HUES48 (cell line): Measurements from ENCODE around the gene CASP5.
"Not testable (repeated sequence)": the region's sequence is repeated elsewhere in the genome, so short reads cannot be mapped to it uniquely, and the experiment has no call there.

Experiments used
- H3K27ac ChIP-seq: one replicate; pipeline ENCODE4 v1.7.0; 2013; ENCODE audit warnings: low read depth, low read length, inconsistent platforms
- H3K27me3 ChIP-seq: 2 replicates; pipeline ENCODE4 v1.6.1; 2013; ENCODE audit warnings: mild to moderate bottlenecking, low read length; ENCODE audit not compliant: control insufficient read depth, insufficient read depth
- H3K36me3 ChIP-seq: 2 replicates; pipeline ENCODE4 v1.6.1; 2013; ENCODE audit warnings: low read length; ENCODE audit not compliant: control insufficient read depth, insufficient read depth
- H3K4me1 ChIP-seq: 2 replicates; pipeline ENCODE4 v1.6.1; 2013; ENCODE audit warnings: mild to moderate bottlenecking, low read length; ENCODE audit not compliant: control insufficient read depth, insufficient read depth
- H3K4me3 ChIP-seq: 2 replicates; pipeline ENCODE4 v1.5.1; 2013; ENCODE audit warnings: mild to moderate bottlenecking, low read depth, low read length
- H3K9ac ChIP-seq: 2 replicates; pipeline ENCODE4 v1.6.1; 2013; ENCODE audit warnings: mild to moderate bottlenecking, low read depth, low read length, moderate library complexity
- H3K9me3 ChIP-seq: 2 replicates; pipeline ENCODE4 v1.6.1; 2013; ENCODE audit warnings: low read length; ENCODE audit not compliant: control insufficient read depth, insufficient read depth

The CASP5 gene

DNA sequence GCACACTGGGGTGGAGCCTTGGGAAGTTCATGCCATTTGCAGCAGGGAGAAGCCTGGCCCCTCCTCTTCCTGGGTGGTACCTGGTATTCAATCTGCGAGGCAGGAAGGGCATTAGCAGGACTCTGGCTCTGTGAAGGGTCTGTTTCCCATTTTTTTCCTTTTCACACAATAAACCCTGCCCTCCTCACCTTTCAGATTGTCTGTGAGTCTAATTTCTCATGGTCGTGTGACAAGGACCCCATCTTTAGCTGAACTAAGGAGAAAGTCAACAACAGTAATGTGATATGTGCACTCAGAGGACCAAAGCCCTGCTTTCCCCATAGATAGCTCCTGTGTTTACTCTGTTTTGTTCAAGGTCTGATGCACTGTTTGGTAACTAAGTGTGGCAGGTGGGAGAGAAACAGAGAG is 28.0 kb downstream of the CASP5 start:
- Histone ChIP-seq H3K9ac (no peak overlapping the region), H3K4me3 (no peak overlapping the region), H3K4me1 (no peaks in the 10 kb centered on the region), H3K36me3 (no peaks in the 10 kb centered on the region), H3K9me3 (no peaks in the 10 kb centered on the region), H3K27me3 (no peaks in the 10 kb centered on the region), H3K27ac (no peak overlapping the region)

GRCh38 chr11:104992781-104993180 is 30.2 kb downstream of the CASP5 start:
- Histone ChIP-seq H3K9me3 (no peaks in the 10 kb centered on the region; the same call in 1 of the 2 replicates), H3K36me3 (no peaks in the 10 kb centered on the region), H3K9ac (no peak overlapping the region), H3K27ac (no peak overlapping the region), H3K4me3 (no peak overlapping the region), H3K4me1 (no peaks in the 10 kb centered on the region), H3K27me3 (no peaks in the 10 kb centered on the region)

DNA sequence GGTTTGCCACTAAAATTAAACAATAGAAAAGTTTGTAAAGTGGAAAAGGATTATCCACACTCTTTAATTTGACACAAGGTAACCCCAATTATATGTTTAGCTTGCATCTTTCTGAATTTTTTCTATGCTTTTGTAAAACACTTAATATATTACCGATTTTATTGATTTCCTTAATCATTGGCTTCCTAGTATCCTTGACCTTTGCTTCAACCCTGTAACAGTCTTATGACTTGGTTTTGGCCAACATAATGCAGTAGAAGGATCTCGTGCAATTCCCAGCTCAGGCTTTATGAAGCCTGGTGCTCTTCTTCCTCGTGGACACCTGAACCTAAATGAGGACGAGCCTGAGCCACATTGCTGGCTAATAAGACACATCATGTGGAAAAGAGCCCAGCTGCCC is 31.0 kb downstream of the CASP5 start:
- Histone ChIP-seq H3K4me1 (no peaks in the 10 kb centered on the region), H3K27ac (no peak overlapping the region), H3K27me3 (no peaks in the 10 kb centered on the region), H3K4me3 (no peak overlapping the region), H3K9me3 (no peaks in the 10 kb centered on the region; the same call in 1 of the 2 replicates), H3K36me3 (no peaks in the 10 kb centered on the region), H3K9ac (no peak overlapping the region)

GRCh38 chr11:104984808-104985207 is 38.2 kb downstream of the CASP5 start:
- Histone ChIP-seq H3K4me3 (no peak overlapping the region), H3K4me1 (no peaks in the 10 kb centered on the region), H3K27ac (no peak overlapping the region), H3K27me3 (no peaks in the 10 kb centered on the region), H3K9me3 (no peaks in the 10 kb centered on the region; the same call in 1 of the 2 replicates), H3K9ac (no peak overlapping the region), H3K36me3 (no peaks in the 10 kb centered on the region)

- H3K4me3 ChIP-seq: no peak overlapping the region
- no peak overlapping the region for H3K27ac ChIP-seq
- H3K27me3 ChIP-seq: no peaks in the 10 kb centered on the region
Observed at GRCh38 chr11:104979839-104980238, 43.1 kb downstream of the CASP5 start.

DNA sequence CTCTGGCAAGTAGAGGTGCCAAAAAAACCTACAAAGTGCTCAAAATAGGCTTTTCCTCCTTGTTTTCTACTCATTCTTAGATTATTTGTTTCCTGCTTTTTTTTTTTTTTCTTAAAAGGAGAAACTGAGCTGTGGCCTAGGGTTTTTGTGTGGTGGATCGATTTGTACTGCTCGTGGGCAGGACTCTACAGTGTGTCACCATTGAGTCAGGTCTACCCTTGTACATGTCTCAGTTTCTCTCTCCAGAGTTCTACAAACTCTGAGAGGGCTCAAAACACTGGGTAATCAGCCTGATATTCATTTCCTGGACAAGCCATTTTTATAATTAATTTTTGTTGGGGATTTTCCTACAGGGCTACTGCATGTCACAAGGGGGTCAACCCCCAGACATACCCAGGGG is 49.4 kb downstream of the CASP5 start:
- no peak overlapping the region for H3K4me3 ChIP-seq
- no peaks in the 10 kb centered on the region for H3K27me3 ChIP-seq
- peaks cover 7% of the 10 kb centered on the region; the same call in 1 of the 2 replicates for H3K4me1 ChIP-seq
- H3K36me3 ChIP-seq: no peaks in the 10 kb centered on the region
- H3K9ac ChIP-seq: no peak overlapping the region
- peaks cover 19% of the 10 kb centered on the region for H3K9me3 ChIP-seq
- H3K27ac ChIP-seq: no peak overlapping the region

More at GRCh38 chr11:104979839-104980238, 43.1 kb downstream of the CASP5 start:
- no peaks in the 10 kb centered on the region for H3K9me3 ChIP-seq
- H3K36me3 ChIP-seq: no peaks in the 10 kb centered on the region
- no peaks in the 10 kb centered on the region for H3K4me1 ChIP-seq
- no peak overlapping the region for H3K9ac ChIP-seq

GRCh38 chr11:104972924-104973323 is 50.0 kb downstream of the CASP5 start:
- not testable (repeated sequence) for H3K27me3 ChIP-seq, H3K9ac ChIP-seq, H3K27ac ChIP-seq, H3K4me1 ChIP-seq, H3K36me3 ChIP-seq, H3K4me3 ChIP-seq
- peaks cover 19% of the 10 kb centered on the region for H3K9me3 ChIP-seq

DNA sequence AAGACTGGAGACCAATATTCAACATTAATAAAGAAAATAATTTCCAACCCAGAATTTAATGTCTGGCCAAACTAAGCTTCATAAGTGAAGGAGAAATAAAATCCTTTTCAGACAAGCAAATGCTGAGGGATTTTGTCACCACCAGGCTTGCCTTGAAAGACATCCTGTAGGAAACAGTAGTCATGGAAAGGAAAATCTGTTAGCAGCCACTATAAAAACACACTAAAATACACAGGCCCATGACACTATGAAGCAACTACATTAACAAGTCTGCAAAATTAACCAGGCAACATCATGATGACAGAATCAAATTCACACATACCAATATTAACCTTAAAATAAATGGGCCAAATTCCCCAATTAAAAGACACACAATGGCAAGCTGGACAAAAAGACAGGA is 52.2 kb downstream of the CASP5 start:
- Histone ChIP-seq H3K4me1 (peaks cover 9% of the 10 kb centered on the region; the same call in 1 of the 2 replicates), H3K9ac (no peak overlapping the region), H3K36me3 (no peaks in the 10 kb centered on the region), H3K27ac (no peak overlapping the region), H3K9me3 (peaks cover 19% of the 10 kb centered on the region), H3K4me3 (no peak overlapping the region), H3K27me3 (no peaks in the 10 kb centered on the region)

DNA sequence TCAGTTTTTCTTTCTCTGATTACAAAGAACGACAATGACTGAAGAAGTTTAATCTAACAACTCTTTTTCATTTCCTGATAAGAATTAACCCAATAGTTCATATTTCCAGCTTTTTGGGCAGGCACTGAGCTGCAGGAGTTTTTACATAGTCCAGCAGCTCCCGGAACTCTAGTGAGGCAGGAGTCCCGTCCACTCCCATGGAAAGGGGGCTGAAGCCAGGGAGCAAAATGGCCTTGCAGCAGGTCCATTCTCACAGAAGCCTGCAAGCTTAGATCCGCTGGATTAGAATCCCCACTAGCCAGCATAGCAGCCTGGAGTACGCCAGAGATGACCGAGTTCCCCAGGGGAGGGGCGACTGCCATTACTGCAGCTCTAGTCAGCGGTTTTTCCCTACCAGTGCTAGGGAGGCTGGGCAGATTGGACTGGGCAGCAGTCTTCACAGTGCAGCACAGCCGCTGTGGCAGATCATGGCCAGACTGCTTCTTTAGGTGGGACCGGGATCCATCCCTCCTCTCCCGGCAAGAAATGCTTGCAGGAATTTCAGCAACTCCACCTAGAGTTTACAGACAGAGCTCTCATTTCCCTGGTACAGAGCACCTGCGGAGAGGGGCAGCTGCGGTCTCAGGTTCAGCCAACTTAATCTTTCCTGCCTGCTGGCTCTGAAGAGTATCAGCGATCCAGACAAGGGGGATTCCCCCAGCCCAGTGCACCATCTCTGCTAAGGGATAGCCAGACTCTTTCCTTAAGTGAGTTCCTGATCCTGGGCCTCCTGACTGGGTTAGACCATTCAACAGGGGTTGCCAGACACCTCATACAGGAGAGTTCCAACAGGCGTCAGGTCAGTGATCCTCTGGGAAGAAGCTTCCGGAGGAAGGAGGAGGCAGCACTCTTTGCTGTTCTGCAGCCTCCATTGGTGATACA is 53.9 kb downstream of the CASP5 start:
- H3K9me3 ChIP-seq: peaks cover 14% of the 10 kb centered on the region; the same call in 1 of the 2 replicates
- no peaks in the 10 kb centered on the region for H3K27me3 ChIP-seq
- H3K27ac ChIP-seq: no peak overlapping the region
- no peak overlapping the region for H3K4me3 ChIP-seq
- H3K36me3 ChIP-seq: no peaks in the 10 kb centered on the region
- H3K4me1 ChIP-seq: peaks cover 9% of the 10 kb centered on the region; the same call in 1 of the 2 replicates
- peak overlapping the region; percentile 17; the same call in 1 of the 2 replicates for H3K9ac ChIP-seq

DNA sequence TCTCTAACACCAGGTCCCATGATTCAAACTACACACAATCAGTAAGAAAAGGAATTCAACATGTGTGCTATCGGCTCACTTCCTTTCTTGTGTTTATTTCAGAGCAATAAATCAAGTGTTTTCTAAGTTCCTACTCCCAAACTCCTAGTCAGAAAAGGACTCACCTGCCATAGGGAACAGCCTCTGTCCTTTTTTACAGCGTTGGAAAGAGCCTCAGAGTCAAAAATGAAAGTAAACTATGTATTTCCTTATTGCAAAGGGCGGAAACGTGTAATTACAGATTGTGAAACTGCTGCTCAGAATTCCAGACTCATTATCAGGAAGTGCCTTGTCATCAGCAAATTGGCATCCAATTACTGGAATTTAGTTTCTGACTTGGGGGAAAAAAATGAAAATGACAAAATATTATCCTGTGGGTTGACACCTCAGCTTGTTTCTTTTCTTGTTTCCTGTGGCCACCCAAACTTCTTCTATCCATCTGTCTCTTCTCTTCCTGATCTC is 54.6 kb downstream of the CASP5 start, which contains the start of gene CASP4:
CASP4 (minus strand) TSS at position 220 of the 501 bp plus-strand sequence; CDS start at position 171, 49 bp downstream.
- Histone ChIP-seq H3K4me3 (no peak within 1 kb of the TSS; the same call in 1 of the 2 replicates), H3K9ac (peak within 1 kb of the TSS; percentile 17; the same call in 1 of the 2 replicates), H3K9me3 (peaks cover 12% of the 10 kb centered on the region), H3K4me1 (peaks cover 9% of the 10 kb centered on the region; the same call in 1 of the 2 replicates), H3K36me3 (no peaks in the 10 kb centered on the region), H3K27me3 (no peaks in the 10 kb centered on the region), H3K27ac (no peak within 1 kb of the TSS)
